SKM-1 treated with dmso at 0.1 percent for 144 hours (cell line): Measurements from ENCODE around the gene C1orf159.

ENCODE experiments used
- DNase-seq: peaks from one replicate; lab custom pipeline; 2025; ENCODE audit not compliant: unreplicated experiment; lab: John Stamatoyannopoulos, UW

C1orf159 gene

DNA sequence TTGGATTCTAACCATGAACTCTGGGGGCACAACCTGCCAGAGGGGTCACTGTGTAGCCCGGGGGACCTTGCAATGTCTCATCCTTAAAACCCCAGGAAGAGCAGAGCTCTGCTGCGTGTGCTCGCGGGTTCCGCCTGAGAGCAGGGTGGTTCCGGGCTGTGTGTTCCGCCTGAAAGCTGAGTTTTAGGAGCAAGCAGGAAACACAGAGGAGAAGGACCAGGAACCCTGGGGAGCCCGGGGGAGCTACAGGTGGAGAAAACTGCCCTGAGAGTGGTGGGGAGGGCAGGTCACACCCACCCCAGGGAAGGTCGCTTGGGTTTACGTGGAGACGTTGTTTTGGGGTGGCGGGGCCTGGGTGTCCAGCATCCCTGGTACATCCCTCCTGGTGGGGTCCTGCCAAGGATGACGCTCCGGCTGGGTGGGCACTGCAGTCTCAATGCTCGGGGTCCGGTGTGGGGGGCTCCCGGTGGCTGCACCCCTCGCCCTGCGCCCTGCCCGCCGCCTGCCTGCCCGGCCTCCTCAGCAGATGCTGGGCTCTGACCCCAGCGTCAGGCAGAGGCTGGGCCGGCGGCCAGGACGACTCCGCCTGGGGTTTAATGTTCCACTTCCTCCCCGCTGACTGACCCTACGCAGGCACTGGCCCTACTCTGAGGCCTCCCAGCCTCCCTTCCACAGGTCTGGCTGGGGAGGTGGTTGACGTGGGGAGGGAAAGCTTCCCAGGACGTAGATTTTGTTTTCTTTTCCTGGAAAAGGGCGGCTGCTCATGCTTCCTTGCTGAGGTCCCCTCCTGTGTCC lies 17.3 kb upstream of the C1orf159 start:
- DNase-seq = no peak

DNA sequence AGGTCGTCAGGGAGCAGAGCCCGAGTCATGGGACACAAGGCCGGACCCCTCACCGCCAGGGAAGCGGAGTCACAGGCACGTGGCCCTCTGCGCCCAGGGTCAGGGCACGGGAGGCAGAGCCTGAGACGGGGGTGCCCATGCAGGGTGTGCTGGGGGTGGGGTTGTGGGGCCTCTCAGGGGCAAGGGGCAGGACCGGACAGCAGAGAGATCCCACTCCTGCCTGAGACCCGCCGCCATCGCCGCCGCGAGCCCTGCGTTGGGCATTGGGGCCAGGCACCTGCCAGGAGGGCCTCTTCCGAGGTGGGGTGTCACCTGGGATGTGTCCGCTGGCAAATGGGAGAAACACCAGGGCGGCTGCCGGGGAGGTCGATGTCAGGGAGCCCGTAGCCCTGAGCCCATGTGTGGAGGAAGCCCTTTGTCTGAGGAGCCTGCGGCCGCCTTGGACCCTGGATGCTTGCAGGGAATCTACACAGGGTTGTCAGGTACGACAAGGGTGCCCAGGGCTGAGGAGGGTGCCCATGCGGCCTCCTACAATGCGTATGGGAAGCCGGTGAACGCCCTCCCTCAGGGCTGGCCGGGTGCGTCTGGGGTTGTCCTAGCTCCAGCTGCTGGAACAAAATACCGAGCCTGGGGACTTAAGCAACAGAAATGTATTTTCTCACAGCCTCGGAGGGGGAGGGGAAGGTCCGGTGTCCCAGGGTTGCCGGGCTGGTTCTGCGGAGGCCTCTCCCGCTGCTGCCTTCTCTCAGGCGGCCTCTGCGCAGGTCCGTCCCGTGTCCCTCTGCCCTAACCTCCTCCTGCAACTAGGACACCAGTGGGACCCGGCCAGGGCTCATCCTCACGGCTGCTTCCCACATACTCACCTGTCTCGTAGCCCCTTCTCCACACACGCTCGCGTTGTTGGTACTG lies 16.4 kb upstream of the C1orf159 start:
- DNase-seq = no peak

GRCh38 chr1:1130206-1131120 lies 14.6 kb upstream of the C1orf159 start:
- DNase-seq = no peak

DNA sequence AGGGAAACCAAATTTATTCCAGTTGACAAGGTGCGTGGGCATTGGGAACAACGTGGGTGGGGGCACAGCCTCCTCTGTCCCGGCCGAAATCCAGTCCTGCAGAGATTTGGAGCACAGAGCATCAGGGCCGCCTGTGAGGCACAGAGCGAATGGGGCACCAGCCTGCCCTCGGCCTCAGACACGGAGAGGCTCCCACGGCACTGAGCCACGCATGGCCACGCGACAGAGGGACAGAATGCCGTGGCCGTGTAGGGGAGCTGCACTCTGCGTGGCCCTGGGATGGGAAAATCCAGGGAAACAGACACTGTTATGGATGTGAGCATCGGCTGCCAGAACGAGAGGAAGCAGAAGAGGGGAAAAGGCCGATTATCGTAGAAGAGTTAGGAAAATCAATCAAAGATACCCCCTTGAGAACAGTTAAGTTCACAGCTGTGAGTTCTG lies 13.5 kb upstream of the C1orf159 start:
- DNase-seq = no peak

DNA sequence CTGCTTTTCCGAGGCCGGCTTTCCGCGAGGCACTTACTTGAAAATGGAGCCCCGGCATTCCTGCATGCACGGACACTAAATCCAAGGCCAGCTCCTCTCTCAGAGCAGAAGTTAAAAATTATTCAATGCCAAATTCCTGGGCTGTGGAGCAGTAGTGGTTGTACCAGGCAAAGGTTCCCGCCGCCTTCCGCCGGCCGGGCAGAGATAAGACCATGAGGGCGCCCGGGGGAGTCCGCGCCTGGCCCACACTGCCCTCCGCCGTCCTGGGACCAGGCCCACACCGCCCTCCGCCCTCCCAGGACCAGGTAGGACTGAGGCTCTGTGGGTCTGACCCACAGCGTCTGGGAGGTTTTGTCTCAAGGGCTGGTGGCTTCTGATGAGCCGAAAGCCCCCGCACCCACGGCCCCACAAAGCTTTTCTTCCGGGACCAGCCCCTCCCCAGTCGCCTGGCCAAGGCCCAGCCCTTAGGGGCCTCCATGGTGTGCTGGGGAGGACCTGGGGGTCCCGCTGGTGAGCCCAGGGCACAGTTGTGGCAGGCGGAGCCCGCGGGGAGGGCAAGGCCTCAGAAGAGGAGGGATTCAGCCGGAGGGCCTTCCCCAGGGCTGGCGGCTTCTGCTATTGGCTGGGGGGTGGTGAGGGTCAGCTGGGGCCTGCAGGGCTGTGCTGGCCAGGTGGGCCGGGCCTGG lies 12.7 kb upstream of the C1orf159 start:
- DNase-seq = no peak

- no peak for DNase-seq
Measured at GRCh38 chr1:1127551-1128451, 11.9 kb upstream of the C1orf159 start.

GRCh38 chr1:1125945-1126344 lies 10.1 kb upstream of the C1orf159 start:
- no peak for DNase-seq

GRCh38 chr1:1124786-1125642 lies 9.1 kb upstream of the C1orf159 start:
- no peak for DNase-seq

DNA sequence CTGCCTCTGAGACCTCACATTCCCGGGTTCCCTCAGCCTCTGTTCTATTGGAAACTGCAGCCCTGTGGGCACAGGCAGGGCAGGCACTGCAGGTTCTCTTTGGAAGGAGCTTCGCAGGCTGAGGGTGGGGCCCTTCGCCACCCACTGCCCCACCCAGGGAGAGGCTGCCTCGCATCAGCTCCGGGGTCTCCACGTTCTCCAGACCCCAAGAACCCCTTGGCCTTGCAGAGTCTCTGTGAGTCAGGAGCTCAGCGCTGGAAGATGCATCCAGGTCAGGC lies 8.6 kb upstream of the C1orf159 start:
- DNase-seq = no peak

GRCh38 chr1:1123581-1124507 lies 8.0 kb upstream of the C1orf159 start:
- no peak for DNase-seq

DNA sequence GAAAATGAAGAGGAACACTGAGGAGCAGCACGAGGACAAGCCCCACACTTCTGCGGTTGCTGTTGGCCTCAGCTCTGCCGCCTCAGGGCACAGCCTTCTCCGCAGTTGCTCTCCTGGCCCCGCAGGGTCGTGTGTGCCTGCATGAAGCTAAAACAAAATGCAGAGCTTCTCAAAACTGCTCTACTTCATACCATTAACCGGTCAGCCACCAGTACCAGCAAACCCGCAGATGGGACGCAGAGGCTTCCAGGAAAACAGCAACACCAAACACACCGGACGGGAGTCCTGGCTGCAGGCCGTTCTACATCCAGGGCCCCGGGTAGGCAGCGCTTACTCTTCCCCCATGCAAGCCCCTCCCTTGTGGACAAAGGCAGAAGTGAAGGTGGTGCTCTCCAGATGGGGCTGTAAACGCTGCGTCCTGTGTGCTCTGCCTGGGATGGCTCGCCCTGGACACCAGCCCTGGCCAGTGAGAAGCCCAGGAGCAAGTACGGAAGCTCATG lies 7.1 kb upstream of the C1orf159 start:
- no peak for DNase-seq

DNA sequence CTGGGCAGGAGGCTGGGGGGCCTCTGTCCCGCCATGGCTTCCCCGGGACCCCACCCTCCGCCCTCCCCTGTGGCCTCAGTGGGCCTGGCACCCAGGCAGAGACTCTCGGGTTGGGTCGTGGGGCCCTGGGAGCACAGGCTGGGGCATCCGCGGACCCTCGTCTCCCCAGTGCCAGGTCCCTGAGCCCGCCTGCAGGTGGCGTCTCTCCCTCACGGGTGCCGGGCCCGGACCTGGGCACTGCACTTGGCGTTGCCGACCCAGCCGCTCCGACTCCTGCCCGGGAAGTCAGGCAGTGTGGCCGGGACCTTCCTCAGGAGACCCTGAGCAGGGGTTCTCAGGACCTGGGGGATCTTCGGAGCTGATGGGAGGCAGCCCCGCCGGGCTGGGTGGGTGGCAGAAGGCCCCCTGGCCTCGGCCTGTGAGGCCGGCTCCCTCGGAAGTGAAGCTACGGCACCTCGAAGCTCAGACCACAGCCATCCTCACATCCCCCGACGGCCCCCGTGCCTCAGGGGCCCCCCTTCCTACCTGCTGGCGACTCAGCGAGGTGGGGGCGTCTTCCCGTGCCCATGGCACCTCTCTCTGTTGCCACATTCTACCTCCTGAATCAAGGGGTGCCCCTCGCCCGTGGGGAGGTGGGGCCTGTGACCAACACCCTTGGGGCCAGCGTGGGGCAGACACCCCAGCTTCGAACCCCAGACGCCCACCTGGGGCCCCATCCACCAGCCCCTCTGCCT lies 6.4 kb upstream of the C1orf159 start:
- DNase-seq = peak; percentile 34

DNA sequence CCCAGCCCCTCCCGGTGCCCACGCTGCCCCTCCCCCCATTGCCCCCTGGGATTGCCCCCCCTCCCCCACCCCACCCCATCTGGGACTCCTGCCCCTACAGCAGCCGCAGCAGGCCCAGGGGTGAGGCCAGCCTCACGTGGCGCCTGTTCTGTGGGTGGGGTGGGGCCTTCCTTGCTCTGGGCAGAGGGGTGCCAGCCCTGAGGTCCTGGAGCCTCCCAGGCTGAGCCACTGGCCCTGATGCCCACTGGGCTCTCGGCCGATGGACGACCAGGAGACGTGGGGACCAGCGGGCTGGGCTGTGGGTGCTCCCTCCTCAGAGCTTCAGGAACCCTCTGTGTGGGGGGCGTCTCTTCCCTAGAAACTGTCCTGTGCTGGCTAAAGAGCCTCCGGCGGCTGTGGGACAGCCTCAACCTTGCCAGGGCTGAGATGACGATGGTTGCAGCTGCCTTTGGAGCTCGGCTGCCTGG lies 5.8 kb upstream of the C1orf159 start:
- DNase-seq = no peak

DNA sequence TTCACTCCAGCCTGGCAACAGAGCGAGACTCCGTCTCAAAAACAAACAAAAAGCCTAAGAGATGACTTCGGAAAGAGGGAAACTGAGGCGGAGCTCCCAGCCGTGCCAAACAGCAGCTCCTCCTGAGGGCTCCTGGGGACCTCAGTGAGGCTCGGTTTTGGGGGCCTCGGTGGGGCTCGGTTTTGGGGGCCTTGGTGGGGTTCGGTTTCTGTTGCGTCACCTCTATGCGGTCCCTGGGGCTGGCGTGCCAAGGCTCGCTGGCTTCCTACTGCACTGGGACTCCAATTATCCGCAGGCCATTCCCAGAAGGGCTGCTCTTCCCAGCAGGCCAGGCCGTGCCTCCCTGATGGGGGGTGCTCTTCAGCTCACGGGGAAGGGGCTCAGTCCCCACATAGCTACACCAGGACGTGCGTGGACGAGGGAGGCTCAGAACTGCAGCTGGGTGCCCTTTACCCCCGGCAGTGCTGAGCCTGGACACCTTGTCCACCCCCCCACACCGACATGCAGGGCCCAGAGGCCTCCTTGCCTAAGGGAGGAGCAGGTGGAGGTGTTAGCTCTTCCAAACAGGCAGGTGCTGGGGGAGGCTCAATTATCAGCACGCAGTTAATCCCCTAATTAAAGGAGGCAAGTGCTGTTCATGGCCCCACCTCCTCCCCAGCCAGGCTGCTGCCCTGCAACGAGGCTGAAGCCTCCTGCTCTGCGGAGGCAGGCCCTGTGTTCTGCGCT lies 5.1 kb upstream of the C1orf159 start:
- no peak for DNase-seq

GRCh38 chr1:1120096-1120495 lies 4.2 kb upstream of the C1orf159 start:
- DNase-seq = no peak

- no peak for DNase-seq
Measured at GRCh38 chr1:1119272-1119890, 3.5 kb upstream of the C1orf159 start.
